HepG2 (cell line): ENCODE measurements around the gene AUNIP. TPM values are rescaled to one million over a fixed set of nuclear protein-coding genes. Genes with fewer than 3 reads are reported as not detected.

ENCODE experiments used
- ATAC-seq: fragments of 200-7000 bp; cut with Tn5 transposase; 3 replicates; pipeline ENCODE4 v1.9.1; 2020; ENCODE audit warnings: mild to moderate bottlenecking, moderate library complexity
- BruUV-seq: library from RNA; stranded (reverse); fragments of 400-500 nt; replicated peaks from 2 replicates; lab custom pipeline; 2021; lab: Mats Ljungman, UMichigan
- CTCF ChIA-PET: fragments of 300-600 bp; formaldehyde crosslinking; extraction: SDS; loops from one replicate; lab custom pipeline; 2021; ENCODE audit warnings: low total read pairs, inconsistent platforms, low intra/inter-chr PET ratio; lab: Yijun Ruan, JAX
- POLR2A ChIA-PET: fragments of 350-600 bp; sonication (Branson Sonifier 250); formaldehyde crosslinking; loops from one replicate; lab custom pipeline; 2020; ENCODE audit warnings: antibody characterized with exemption, inconsistent platforms; lab: Yijun Ruan, JAX
- DNase-seq: peaks from one replicate; pipeline ENCODE4 v3.0.0-alpha.2; 2015; ENCODE audit warnings: low spot score
- FAIRE-seq: peaks from 3 replicates; lab custom pipeline; 2011; peaks lifted over from hg19 to GRCh38; lab: Jason Lieb, UNC
- H2AFZ ChIP-seq: one replicate; pipeline ENCODE4 v1.6.1; 2011; ENCODE audit warnings: low read length, inconsistent platforms
- H3K27ac ChIP-seq: fragments of 300-600 bp; 3 replicates; pipeline ENCODE4 v1.8.0; 2011; ENCODE audit warnings: mixed run types, mild to moderate bottlenecking, mixed read lengths, low read length, inconsistent platforms; ENCODE audit not compliant: insufficient read depth; ENCODE audit errors: extremely low read length
- H3K27me3 ChIP-seq, 2 experiments: fragments of 200-600 bp in 1 of 2; 2 replicates in 1 of 2; 3 replicates in 1 of 2; pipeline versions ENCODE4 v1.6.0 to v1.8.0; 2011; ENCODE audit warnings: low read length in 2 of 2, mild to moderate bottlenecking in 2 of 2, moderate library complexity in 2 of 2, inconsistent platforms in 1 of 2; ENCODE audit not compliant: insufficient read depth in 2 of 2, control insufficient read depth in 1 of 2
- H3K36me3 ChIP-seq, 2 experiments: fragments of 200-600 bp in 1 of 2; replicated peaks in 1 of 2; 2 replicates in 1 of 2; 3 replicates in 1 of 2; pipeline versions ENCODE4 v1.5.1 to v1.8.0; 2011; ENCODE audit warnings: low read length in 2 of 2, inconsistent platforms in 1 of 2; ENCODE audit not compliant: insufficient read depth in 2 of 2, control insufficient read depth in 1 of 2
- H3K4me1 ChIP-seq: 2 replicates; pipeline ENCODE4 v1.5.1; 2012; ENCODE audit warnings: low read length, inconsistent platforms; ENCODE audit not compliant: insufficient read depth
- H3K4me2 ChIP-seq: 2 replicates; pipeline ENCODE4 v1.6.0; 2011; ENCODE audit warnings: low read depth, low read length, inconsistent platforms
- H3K4me3 ChIP-seq, 3 experiments: fragments of 200-600 bp in 1 of 3; sonication (generic), shearing (Covaris generic) in 1 of 3; replicated peaks in 1 of 3; 2 replicates each; pipeline ENCODE4 v1.5.1; 2011 to 2016; ENCODE audit warnings: low read length in 3 of 3, inconsistent platforms in 2 of 3, low read depth in 2 of 3, mild to moderate bottlenecking in 2 of 3, control low read depth in 1 of 3, mixed read lengths in 1 of 3; ENCODE audit not compliant: insufficient read depth in 1 of 3
- H3K79me2 ChIP-seq: one replicate; pipeline ENCODE4 v1.6.1; 2011; ENCODE audit warnings: low read length, inconsistent platforms; ENCODE audit not compliant: insufficient read depth
- H3K9ac ChIP-seq: 2 replicates; pipeline ENCODE4 v1.6.0; 2011; ENCODE audit warnings: mild to moderate bottlenecking, low read depth, low read length, inconsistent platforms; ENCODE audit not compliant: insufficient read depth
- H3K9me3 ChIP-seq: 2 replicates; pipeline ENCODE4 v1.5.1; 2012; ENCODE audit warnings: mild to moderate bottlenecking, low read length
- H4K20me1 ChIP-seq: 2 replicates; pipeline ENCODE4 v1.6.0; 2011; ENCODE audit warnings: inconsistent platforms, mild to moderate bottlenecking, low read length, moderate library complexity; ENCODE audit not compliant: insufficient read depth
- AKNA ChIP-seq: sonication (generic); formaldehyde crosslinking; IDR thresholded peaks from 2 replicates; pipeline ENCODE4 v1.4.0; 2020; ENCODE audit warnings: missing genetic modification reagents, borderline replicate concordance
- BCL6 ChIP-seq: IDR thresholded peaks from 2 replicates; pipeline ENCODE4 v1.6.1; 2016; ENCODE audit warnings: missing genetic modification reagents, missing compliant biosample characterization
- FOXK2 ChIP-seq: fragments of 450-650 bp; IDR thresholded peaks from 2 replicates; pipeline ENCODE4 v1.6.1; 2016
- HDAC1 ChIP-seq: sonication (generic); formaldehyde crosslinking; IDR thresholded peaks from 2 replicates; pipeline ENCODE4 v1.5.1; 2020; ENCODE audit warnings: mild to moderate bottlenecking, missing genetic modification reagents
- SKIL ChIP-seq: sonication (generic); formaldehyde crosslinking; IDR thresholded peaks from 2 replicates; pipeline ENCODE4 v1.8.0; 2022; ENCODE audit warnings: missing genetic modification reagents, mild to moderate bottlenecking, moderate library complexity, borderline replicate concordance
- TFDP1 ChIP-seq: IDR thresholded peaks from 2 replicates; pipeline ENCODE4 v1.6.1; 2016; ENCODE audit warnings: missing compliant biosample characterization, missing genetic modification reagents, borderline replicate concordance
- ZBTB10 ChIP-seq: sonication (generic); formaldehyde crosslinking; IDR thresholded peaks from 2 replicates; pipeline ENCODE4 v1.4.0; 2020; ENCODE audit warnings: missing genetic modification reagents, borderline replicate concordance
- ZNF224 ChIP-seq: sonication (generic); formaldehyde crosslinking; IDR thresholded peaks from 2 replicates; pipeline ENCODE4 v1.5.0; 2020; ENCODE audit warnings: mild to moderate bottlenecking, missing genetic modification reagents
- ZNF558 ChIP-seq: sonication (generic); formaldehyde crosslinking; IDR thresholded peaks from 2 replicates; pipeline ENCODE4 v1.9.0; 2022; ENCODE audit warnings: mild to moderate bottlenecking, missing genetic modification reagents, borderline replicate concordance
- ZNF788 ChIP-seq: sonication (generic); formaldehyde crosslinking; IDR thresholded peaks from 2 replicates; pipeline ENCODE4 v1.5.0; 2020; ENCODE audit warnings: mild to moderate bottlenecking, missing genetic modification reagents, borderline replicate concordance
- ZUFSP ChIP-seq: sonication (generic); formaldehyde crosslinking; IDR thresholded peaks from 2 replicates; pipeline ENCODE4 v1.9.0; 2021; ENCODE audit warnings: missing genetic modification reagents, mild to moderate bottlenecking, borderline replicate concordance
- WGBS: methylation state at CpG from one replicate; pipeline ENCODE4 v1.1.6; 2017; ENCODE audit warnings: low lambda C conversion rate; 5-methylcytosine and 5-hydroxymethylcytosine counted together
- in situ Hi-C: cut with HindIII; loops from 2 replicates; pipeline ENCODE4 v1.10.0; 2017; ENCODE audit warnings: low pct_unique_long_range_greater_than_20kb; ENCODE audit not compliant: extremely low pct_ligation_motif_present
- intact Hi-C: fragments of 100-400 bp; cut with micrococcal nuclease; formaldehyde crosslinking; loops from one replicate; pipeline ENCODE4 v1.10.0; 2022; ENCODE audit not compliant: unreplicated experiment
- polyA plus RNA-seq, 8 experiments: library from polyadenylated mRNA; depleted of rRNA in 3 of 8; stranded (reverse) in 7 of 8; unstranded in 1 of 8; fragments of >200 nt; fragmentation: Illumina TruSeq in 4 of 8; extraction: Trizol in 4 of 8; gene quantifications; 2 replicates each; pipeline versions ENCODE4 v1.2.1 to v1.2.3, GENCODE V29; 2011 to 2016; ENCODE audit warnings: low read depth in 4 of 8, missing spikeins in 1 of 8, mixed read lengths in 1 of 8; ENCODE audit not compliant: insufficient read depth in 1 of 8
- total RNA-seq, 5 experiments: library from RNA; depleted of rRNA; stranded (reverse); fragments of >200 nt; fragmentation: Illumina TruSeq; extraction: Trizol; gene quantifications; 2 replicates each; pipeline ENCODE4 v1.2.3, GENCODE V29; 2016; ENCODE audit warnings: low read depth in 1 of 5

Gene AUNIP
- total and polyA plus RNA-seq, 2 of the 13 experiments (the other 11 are each of a cell fraction or from before 2014, with no cell fraction given) = 3.8 to 12.3 TPM

- peaks cover 20% of the 10 kb centered on the region for H3K4me1 ChIP-seq
- in situ Hi-C loops = no loop called here
- no peak overlapping the region for H2AFZ ChIP-seq
- H3K27ac ChIP-seq = no peak overlapping the region
- no peaks in the 10 kb centered on the region for H3K79me2 ChIP-seq
- WGBS = 19% methylated on average over 7 of the region's 7 CpGs
- intact Hi-C loops = no loop called here
- no peak overlapping the region for H3K4me3 ChIP-seq
- H4K20me1 ChIP-seq = no peaks in the 10 kb centered on the region
- no peaks in the 10 kb centered on the region for H3K9me3 ChIP-seq
- POLR2A ChIA-PET = no interaction called here
- H3K9ac ChIP-seq = no peak overlapping the region
- no TSS peak for BruUV-seq
- no peaks in the 10 kb centered on the region for H3K36me3 ChIP-seq
- DNase-seq = no peak
- no peak for FAIRE-seq
- ATAC-seq = no peak
- CTCF ChIA-PET = no interaction called here
- H3K4me2 ChIP-seq = no peak overlapping the region
- peaks cover 0 to 34% of the 10 kb centered on the region in 2 experiments; a peak in 3 of 5 replicates for H3K27me3 ChIP-seq
- TF ChIP-seq ZNF558 (CRISPR knock-in tag) (no peak), AKNA (CRISPR knock-in tag) (no peak), ZUFSP (no peak), ZBTB10 (CRISPR knock-in tag) (no peak), FOXK2 (no peak), SKIL (CRISPR knock-in tag) (no peak), ZNF224 (no peak), HDAC1 (CRISPR knock-in tag) (no peak), BCL6 (CRISPR knock-in tag) (no peak), ZNF788 (CRISPR knock-in tag) (no peak), TFDP1 (CRISPR knock-in tag) (no peak)
Measured at GRCh38 chr1:25793585-25794170, 65.6 kb downstream of the AUNIP start.
